Choroid plexus epithelial cell (primary cell): ENCODE data around the gene HOXD11.

Source experiments
- DNase-seq: peaks from one replicate; pipeline ENCODE4 v3.0.0-alpha.2; 2010; ENCODE audit warnings: low read depth
- H3K4me3 ChIP-seq: 2 replicates; pipeline ENCODE4 v1.5.1; 2011; ENCODE audit warnings: low read depth, mild to moderate bottlenecking, control low read depth, low read length, moderate library complexity
- TF ChIP-seq, protein P1 (sequence below): conservative IDR thresholded peaks from 2 replicates; pipeline ENCODE4 v1.5.1; 2011; ENCODE audit warnings: low read depth, mild to moderate bottlenecking, control low read depth, inconsistent platforms, low read length, moderate library complexity

The HOXD11 gene

GRCh38 chr2:176103742-176104315, 3.3 kb upstream of the HOXD11 start:
- H3K4me3 ChIP-seq, result no peak overlapping the region
- TF ChIP-seq, protein P1, sequence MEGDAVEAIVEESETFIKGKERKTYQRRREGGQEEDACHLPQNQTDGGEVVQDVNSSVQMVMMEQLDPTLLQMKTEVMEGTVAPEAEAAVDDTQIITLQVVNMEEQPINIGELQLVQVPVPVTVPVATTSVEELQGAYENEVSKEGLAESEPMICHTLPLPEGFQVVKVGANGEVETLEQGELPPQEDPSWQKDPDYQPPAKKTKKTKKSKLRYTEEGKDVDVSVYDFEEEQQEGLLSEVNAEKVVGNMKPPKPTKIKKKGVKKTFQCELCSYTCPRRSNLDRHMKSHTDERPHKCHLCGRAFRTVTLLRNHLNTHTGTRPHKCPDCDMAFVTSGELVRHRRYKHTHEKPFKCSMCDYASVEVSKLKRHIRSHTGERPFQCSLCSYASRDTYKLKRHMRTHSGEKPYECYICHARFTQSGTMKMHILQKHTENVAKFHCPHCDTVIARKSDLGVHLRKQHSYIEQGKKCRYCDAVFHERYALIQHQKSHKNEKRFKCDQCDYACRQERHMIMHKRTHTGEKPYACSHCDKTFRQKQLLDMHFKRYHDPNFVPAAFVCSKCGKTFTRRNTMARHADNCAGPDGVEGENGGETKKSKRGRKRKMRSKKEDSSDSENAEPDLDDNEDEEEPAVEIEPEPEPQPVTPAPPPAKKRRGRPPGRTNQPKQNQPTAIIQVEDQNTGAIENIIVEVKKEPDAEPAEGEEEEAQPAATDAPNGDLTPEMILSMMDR, result no peak
- no peak for DNase-seq

GRCh38 chr2:176104316-176105077, 2.6 kb upstream of the HOXD11 start:
- H3K4me3 ChIP-seq, result no peak overlapping the region
- TF ChIP-seq, protein P1, result no peak
- DNase-seq, result no peak

DNA sequence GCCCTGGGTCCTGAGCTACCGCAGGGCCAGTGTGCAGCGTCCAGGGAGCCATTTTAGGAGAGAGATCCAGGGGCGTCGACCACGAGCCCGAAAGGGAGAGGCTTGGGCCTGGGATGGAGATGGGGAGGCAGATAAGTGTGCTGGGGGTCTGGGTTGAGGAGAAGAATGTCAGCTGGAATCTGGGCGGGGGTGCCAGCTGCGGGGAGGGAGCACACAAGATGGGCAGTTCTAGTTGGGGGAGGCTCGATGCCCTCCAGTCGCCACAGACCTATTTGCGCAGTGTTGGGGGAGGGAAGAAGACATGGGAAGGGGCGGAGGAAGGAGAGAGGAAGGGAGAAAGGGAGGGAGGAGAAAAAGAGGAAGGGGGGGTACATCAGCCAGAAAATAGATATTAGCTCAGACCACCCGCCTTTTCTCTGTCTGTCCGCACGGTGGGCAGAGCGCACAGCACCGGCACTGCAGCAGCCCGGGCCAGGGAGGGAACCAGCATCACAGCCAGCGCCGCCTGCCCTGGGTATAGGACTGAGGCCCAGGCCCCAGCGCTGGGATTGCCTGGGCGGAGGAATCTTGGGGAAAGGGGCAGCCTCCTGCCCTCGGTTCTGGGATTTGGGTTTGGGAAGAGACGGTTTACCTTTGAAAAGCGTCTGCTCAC, 1.9 kb upstream of the HOXD11 start:
- no peak for DNase-seq
- H3K4me3 ChIP-seq, result no peak overlapping the region
- TF ChIP-seq, protein P1, result no peak

DNA sequence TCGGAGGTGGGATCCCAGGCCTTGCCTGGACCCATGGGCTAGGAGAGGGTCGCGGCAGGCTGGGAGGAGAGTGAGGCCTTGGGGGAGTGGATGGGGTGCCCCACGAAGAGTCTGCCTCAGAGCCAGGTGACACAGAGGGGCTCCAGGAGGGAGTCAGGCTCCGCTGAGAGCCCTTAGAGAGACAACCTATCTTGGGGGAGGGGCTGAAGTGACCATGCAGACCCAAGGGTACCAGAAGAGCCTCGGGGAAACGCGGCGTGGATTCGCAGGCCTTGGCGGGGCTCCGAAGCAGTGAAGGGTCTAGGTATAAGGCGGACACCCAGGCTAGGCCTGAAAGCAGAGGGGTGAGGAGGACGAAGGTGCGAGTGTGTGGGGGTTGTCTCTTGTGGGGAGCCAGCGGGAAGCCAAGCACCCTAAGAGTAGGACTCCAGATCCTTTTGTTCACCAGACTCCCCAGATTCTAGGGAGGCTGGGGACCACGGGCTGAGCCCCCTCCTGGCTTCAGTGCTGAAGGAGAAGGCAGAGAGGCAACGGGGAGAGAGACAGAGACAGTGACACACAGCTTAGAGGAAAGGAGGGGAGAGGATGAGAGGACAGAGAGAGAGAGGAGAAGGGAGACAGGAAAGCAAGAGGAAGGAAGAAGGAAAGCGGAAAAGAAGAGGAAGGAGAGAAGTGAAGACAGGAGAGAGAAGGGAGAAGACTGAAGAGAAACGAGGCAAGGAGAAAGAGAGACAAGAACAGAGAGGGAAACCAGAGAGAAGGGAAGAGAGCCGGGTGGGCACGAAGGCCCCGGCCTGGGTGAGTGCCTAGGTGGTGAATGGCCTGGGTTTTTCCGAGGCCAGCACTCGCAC, 1.1 kb upstream of the HOXD11 start:
- TF ChIP-seq, protein P1, result no peak
- H3K4me3 ChIP-seq, result no peak overlapping the region

GRCh38 chr2:176107731-176108181, 676 bp downstream of the HOXD11 start:
- H3K4me3 ChIP-seq, result no peak overlapping the region
- DNase-seq, result no peak
- TF ChIP-seq, protein P1, result no peak

More for the DNA sequence above, 1.1 kb upstream of the HOXD11 start:
- DNase-seq, result no peak

DNA sequence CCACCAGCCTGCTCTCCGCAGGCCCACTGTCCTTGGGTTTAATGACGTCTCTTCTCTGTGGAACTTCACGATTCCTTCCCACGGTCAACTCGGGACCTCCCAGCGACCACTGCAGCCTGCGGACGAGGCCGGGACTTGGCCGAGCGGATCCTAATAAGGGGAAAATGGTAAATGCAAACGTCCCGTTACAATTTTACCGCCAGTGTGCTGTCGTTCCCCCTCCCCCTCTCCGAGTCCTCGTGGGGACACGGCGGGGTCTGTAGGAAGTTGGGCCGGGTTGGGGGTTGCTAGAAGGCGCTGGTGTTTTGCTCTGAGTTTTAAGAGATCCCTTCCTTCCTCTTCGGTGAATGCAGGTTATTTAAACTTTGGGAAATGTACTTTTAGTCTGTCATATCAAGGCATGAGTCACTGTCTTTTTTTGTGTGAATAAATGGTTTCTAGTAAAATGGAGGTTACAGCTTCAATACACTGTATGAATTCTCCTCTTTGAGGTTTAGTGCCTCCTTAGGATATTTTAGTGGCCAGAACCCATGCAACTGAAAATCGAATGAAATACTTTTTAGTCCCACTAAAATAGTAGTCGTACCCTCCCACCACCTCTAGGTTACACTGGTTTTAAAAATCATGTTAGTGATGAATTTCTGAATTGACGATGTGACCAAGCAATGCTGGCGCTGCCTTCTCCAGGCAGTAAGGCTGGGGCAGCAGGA, 2.3 kb downstream of the HOXD11 start:
- no peak for DNase-seq
- no peak overlapping the region for H3K4me3 ChIP-seq
- TF ChIP-seq, protein P1, result no peak
